Measurements from ENCODE around the gene DENND5B. TPM values are rescaled to one million over a fixed set of nuclear protein-coding genes. Genes with fewer than 3 reads are reported as not detected.

Gene DENND5B
- total and polyA plus RNA-seq, 2 of the 4 experiments (the other 2 are of a cell fraction) = 5.5 to 13.4 TPM

- no TSS peak for BruUV-seq (replicated peaks)
- WGBS, 2 experiments (ENCODE audit: extremely low coverage in 2 of 2, insufficient read length in 1 of 2) = no CpG with 5 or more reads among the region's 2 CpGs
- H3K4me2 ChIP-seq (ENCODE audit: low read depth, low read length) = no peak overlapping the region
These were observed 146.2 kb downstream of the DENND5B start for GRCh38 chr12:31444736-31445135.

More at GRCh38 chr12:31444736-31445135, 146.2 kb downstream of the DENND5B start:
- H3K14ac ChIP-seq (replicated peaks; ENCODE audit: low read depth, low read length) = no peak overlapping the region
- intact Hi-C loops (cut with micrococcal nuclease) (no loop called here), dilution Hi-C loops (cut with HindIII; ENCODE audit: low sequenced_read_pairs, unreplicated experiment) (no loop called here), in situ Hi-C loops (cut with MboI; ENCODE audit: low sequenced_read_pairs) (loop anchor here (25.0 kb wide), 1 partner anchor 143 kb away; the partner anchor contains the start of gene DENND5B)
- no peak overlapping the region for H4K91ac ChIP-seq (ENCODE audit: insufficient read depth, low read depth, low read length)
- H3K9ac ChIP-seq (ENCODE audit: low read depth, low read length) = no peak overlapping the region
- no peaks in the 10 kb centered on the region for H3K4me1 ChIP-seq (ENCODE audit: control insufficient read depth, insufficient read depth, low read length)
- H2BK120ac ChIP-seq (ENCODE audit: low read depth, low read length) = no peak overlapping the region
- H2BK20ac ChIP-seq (ENCODE audit: low read depth, low read length) = no peak overlapping the region
- ChIA-PET CTCF (no interaction called here), POLR2A (ENCODE audit: unreplicated experiment) (no interaction called here)
- no peak overlapping the region for H3K4me3 ChIP-seq (ENCODE audit: insufficient read depth, low read depth, low read length)
- no peak overlapping the region for H2AK9ac ChIP-seq (replicated peaks; ENCODE audit: low read depth, low read length, poor library complexity)
- H2AK5ac ChIP-seq (ENCODE audit: low read depth, low read length) = no peak overlapping the region
- H3K9me3 ChIP-seq (ENCODE audit: control insufficient read depth, insufficient read depth, low read length) = no peaks in the 10 kb centered on the region
- H3K23ac ChIP-seq (ENCODE audit: low read depth, low read length) = no peak overlapping the region
- no peak overlapping the region for H3K56ac ChIP-seq (ENCODE audit: extremely low read depth, insufficient read depth, low read length)
- H3K27ac ChIP-seq (ENCODE audit: insufficient read depth, low read length) = no peak overlapping the region
- H3K36me3 ChIP-seq (ENCODE audit: control insufficient read depth, insufficient read depth, low read length) = 0 out of 2 replicates have a peak, but pooled peaks cover 2% of the 10 kb centered on the region
- no peak overlapping the region for H2AFZ ChIP-seq (replicated peaks; ENCODE audit: low read length, poor library complexity)
- TF ChIP-seq CEBPB (IDR thresholded peaks at IDR 0.05; ENCODE audit: low read depth, low read length) = no peak
- no peak for TF ChIP-seq CHD1 (IDR thresholded peaks at IDR 0.05; ENCODE audit: low read depth, low read length)
- no peak for TF ChIP-seq FOS (IDR thresholded peaks at IDR 0.05; ENCODE audit: low read depth, low read length)
- no peak for TF ChIP-seq POLR2A (IDR thresholded peaks at IDR 0.05; ENCODE audit: low read depth, low read length)
- no peak for TF ChIP-seq ELK1 (IDR thresholded peaks at IDR 0.05; ENCODE audit: borderline replicate concordance, low read depth, low read length)
- TF ChIP-seq RFX5 (IDR thresholded peaks at IDR 0.05; ENCODE audit: low read depth, low read length) = no peak
- TF ChIP-seq MXI1 (IDR thresholded peaks at IDR 0.05; ENCODE audit: borderline replicate concordance, low read depth, low read length) = no peak
- no peak for TF ChIP-seq BHLHE40 (IDR thresholded peaks at IDR 0.05; ENCODE audit: low read depth, low read length)
- TF ChIP-seq RCOR1 (IDR thresholded peaks at IDR 0.05; ENCODE audit: insufficient replicate concordance, low read length) = no peak
- no peak for TF ChIP-seq NFE2L2 (IDR thresholded peaks at IDR 0.05; ENCODE audit: low read depth, low read length)
- H2BK5ac ChIP-seq (ENCODE audit: low read depth, low read length, poor library complexity, severe bottlenecking) = no peak overlapping the region
- H3K9me1 ChIP-seq (ENCODE audit: insufficient read depth, low read length) = no peaks in the 10 kb centered on the region
- H3K4ac ChIP-seq (ENCODE audit: low read depth, low read length) = no peak overlapping the region
- H4K5ac ChIP-seq (ENCODE audit: low read depth, low read length) = no peak overlapping the region
- H4K20me1 ChIP-seq (ENCODE audit: insufficient read depth, low read length) = no peaks in the 10 kb centered on the region
- no peaks in the 10 kb centered on the region for H3K79me1 ChIP-seq (ENCODE audit: low read depth in 1 of 2, low read length in 2 of 2)
- no peak overlapping the region for H4K8ac ChIP-seq (ENCODE audit: low read depth in 2 of 2, low read length in 2 of 2)
- no peak overlapping the region for H3K18ac ChIP-seq (ENCODE audit: low read depth, low read length)
- ATAC-seq (ENCODE audit: low read depth) = no peak
- no peak for DNase-seq
- H2BK15ac ChIP-seq (ENCODE audit: low read depth, low read length) = no peak overlapping the region
- no peaks in the 10 kb centered on the region for H3K27me3 ChIP-seq (ENCODE audit: control insufficient read depth, insufficient read depth, low read length)

Measured in IMR-90 (cell line).